ENCODE measurements around the gene BSND.

Gene BSND

GRCh38 chr1:54986025-54986424 is 12.7 kb upstream of the BSND start:
- no peak for ATAC-seq
- TF ChIP-seq ZC3H10 (CRISPR knock-in tag; IDR thresholded peaks at IDR 0.05) = no peak
- TF ChIP-seq ISL1 (CRISPR knock-in tag; IDR thresholded peaks at IDR 0.05) = no peak

- TF ChIP-seq PPARA (CRISPR knock-in tag; IDR thresholded peaks at IDR 0.05; ENCODE audit: borderline replicate concordance) (no peak), ARNTL (CRISPR knock-in tag; IDR thresholded peaks at IDR 0.05; ENCODE audit: borderline replicate concordance, low read depth) (no peak), SNAI2 (CRISPR knock-in tag; IDR thresholded peaks at IDR 0.05) (no peak), ZNF8 (CRISPR knock-in tag; IDR thresholded peaks at IDR 0.05) (no peak), ZFP3 (CRISPR knock-in tag; IDR thresholded peaks at IDR 0.05) (no peak), POU6F1 (CRISPR knock-in tag; IDR thresholded peaks at IDR 0.05; ENCODE audit: borderline replicate concordance, low read depth) (no peak), RARB (CRISPR knock-in tag; IDR thresholded peaks at IDR 0.05) (no peak), CSRNP3 (CRISPR knock-in tag; IDR thresholded peaks at IDR 0.05) (no peak), CREB5 (CRISPR knock-in tag; IDR thresholded peaks at IDR 0.05; ENCODE audit: low read depth) (no peak), ISL1 (CRISPR knock-in tag; IDR thresholded peaks at IDR 0.05) (no peak), TSHZ2 (CRISPR knock-in tag; IDR thresholded peaks at IDR 0.05) (no peak), ESRRG (CRISPR knock-in tag; IDR thresholded peaks at IDR 0.05) (no peak), TCF4 (CRISPR knock-in tag; IDR thresholded peaks at IDR 0.05; ENCODE audit: borderline replicate concordance) (no peak), TOX (CRISPR knock-in tag; IDR thresholded peaks at IDR 0.05; ENCODE audit: borderline replicate concordance) (no peak)
- ATAC-seq = no peak
These were observed 12.2 kb upstream of the BSND start for GRCh38 chr1:54986533-54986932.

GRCh38 chr1:54987427-54987826 is 11.3 kb upstream of the BSND start:
- peak; percentile 9; the same call in 1 of the 3 replicates for ATAC-seq
- no peak for TF ChIP-seq PATZ1 (CRISPR knock-in tag; IDR thresholded peaks at IDR 0.05; ENCODE audit: borderline replicate concordance)
- TF ChIP-seq GLIS3 (CRISPR knock-in tag; IDR thresholded peaks at IDR 0.05) = no peak
- no peak for TF ChIP-seq ISL1 (CRISPR knock-in tag; IDR thresholded peaks at IDR 0.05)
- TF ChIP-seq TSHZ2 (CRISPR knock-in tag; IDR thresholded peaks at IDR 0.05) = no peak
- no peak for TF ChIP-seq POU6F1 (CRISPR knock-in tag; IDR thresholded peaks at IDR 0.05; ENCODE audit: borderline replicate concordance, low read depth)
- no peak for TF ChIP-seq ZNF70 (CRISPR knock-in tag; IDR thresholded peaks at IDR 0.05)
- TF ChIP-seq ZNF565 (CRISPR knock-in tag; conservative IDR thresholded peaks at IDR 0.05; ENCODE audit: low read depth) = no peak
- no peak for TF ChIP-seq ZFP3 (CRISPR knock-in tag; IDR thresholded peaks at IDR 0.05)
- TF ChIP-seq ZFP30 (CRISPR knock-in tag; IDR thresholded peaks at IDR 0.05) = no peak
- TF ChIP-seq TOX (CRISPR knock-in tag; IDR thresholded peaks at IDR 0.05; ENCODE audit: borderline replicate concordance) = no peak
- TF ChIP-seq PPARA (CRISPR knock-in tag; IDR thresholded peaks at IDR 0.05; ENCODE audit: borderline replicate concordance) = no peak
- no peak for TF ChIP-seq BACH2 (CRISPR knock-in tag; IDR thresholded peaks at IDR 0.05; ENCODE audit: borderline replicate concordance)
- no peak for TF ChIP-seq OSR1 (CRISPR knock-in tag; IDR thresholded peaks at IDR 0.05)
- no peak for TF ChIP-seq SNAI2 (CRISPR knock-in tag; IDR thresholded peaks at IDR 0.05)
- TF ChIP-seq ZC3H10 (CRISPR knock-in tag; IDR thresholded peaks at IDR 0.05) = no peak
- no peak for TF ChIP-seq CSRNP3 (CRISPR knock-in tag; IDR thresholded peaks at IDR 0.05)
- no peak for TF ChIP-seq RARB (CRISPR knock-in tag; IDR thresholded peaks at IDR 0.05)
- TF ChIP-seq ESRRG (CRISPR knock-in tag; IDR thresholded peaks at IDR 0.05) = no peak
- TF ChIP-seq ARNTL (CRISPR knock-in tag; IDR thresholded peaks at IDR 0.05; ENCODE audit: borderline replicate concordance, low read depth) = no peak
